Measurements from ENCODE around the gene P4HTM. TPM values are rescaled to one million over a fixed set of nuclear protein-coding genes. Genes with fewer than 3 reads are reported as not detected.
A peak's percentile ranks its signal among the peaks of the same experiment; 100 is the strongest.

The P4HTM gene
- total RNA-seq, 1 experiment from 2014 or later, result 0.36 TPM

DNA sequence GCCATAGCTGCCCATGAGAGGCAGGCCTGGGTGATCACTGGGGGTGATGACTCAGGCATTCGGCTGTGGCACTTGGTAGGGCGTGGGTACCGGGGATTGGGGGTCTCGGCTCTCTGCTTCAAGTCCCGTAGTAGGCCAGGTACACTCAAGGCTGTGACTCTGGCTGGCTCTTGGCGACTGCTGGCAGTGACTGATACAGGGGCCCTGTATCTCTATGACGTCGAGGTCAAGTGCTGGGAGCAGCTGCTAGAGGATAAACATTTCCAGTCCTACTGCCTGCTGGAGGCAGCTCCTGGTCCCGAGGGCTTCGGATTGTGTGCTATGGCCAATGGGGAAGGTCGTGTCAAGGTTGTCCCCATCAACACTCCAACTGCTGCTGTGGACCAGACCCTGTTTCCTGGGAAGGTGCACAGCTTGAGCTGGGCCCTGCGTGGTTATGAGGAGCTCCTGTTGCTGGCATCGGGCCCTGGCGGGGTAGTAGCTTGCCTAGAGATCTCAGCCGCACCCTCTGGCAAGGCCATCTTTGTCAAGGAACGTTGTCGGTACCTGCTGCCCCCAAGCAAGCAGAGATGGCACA, 22.5 kb downstream of the P4HTM start:
- no peaks in the 10 kb centered on the region for H3K9me3 ChIP-seq (replicated peaks)
- H3K27me3 ChIP-seq, result no peaks in the 10 kb centered on the region
- peaks cover 30% of the 10 kb centered on the region for H3K36me3 ChIP-seq
- no peak for DNase-seq
- no peak overlapping the region for H3K27ac ChIP-seq
- no peak overlapping the region for H3K4me3 ChIP-seq
- H3K4me1 ChIP-seq, result peaks cover 3% of the 10 kb centered on the region; the same call in 1 of the 2 replicates

GRCh38 chr3:49013113-49013737, 23.2 kb downstream of the P4HTM start:
- Histone ChIP-seq H3K9me3 (replicated peaks) (no peaks in the 10 kb centered on the region), H3K4me1 (peaks cover 3% of the 10 kb centered on the region; the same call in 1 of the 2 replicates), H3K36me3 (peaks cover 30% of the 10 kb centered on the region), H3K4me3 (no peak overlapping the region), H3K27ac (no peak overlapping the region), H3K27me3 (no peaks in the 10 kb centered on the region)
- DNase-seq, result no peak

DNA sequence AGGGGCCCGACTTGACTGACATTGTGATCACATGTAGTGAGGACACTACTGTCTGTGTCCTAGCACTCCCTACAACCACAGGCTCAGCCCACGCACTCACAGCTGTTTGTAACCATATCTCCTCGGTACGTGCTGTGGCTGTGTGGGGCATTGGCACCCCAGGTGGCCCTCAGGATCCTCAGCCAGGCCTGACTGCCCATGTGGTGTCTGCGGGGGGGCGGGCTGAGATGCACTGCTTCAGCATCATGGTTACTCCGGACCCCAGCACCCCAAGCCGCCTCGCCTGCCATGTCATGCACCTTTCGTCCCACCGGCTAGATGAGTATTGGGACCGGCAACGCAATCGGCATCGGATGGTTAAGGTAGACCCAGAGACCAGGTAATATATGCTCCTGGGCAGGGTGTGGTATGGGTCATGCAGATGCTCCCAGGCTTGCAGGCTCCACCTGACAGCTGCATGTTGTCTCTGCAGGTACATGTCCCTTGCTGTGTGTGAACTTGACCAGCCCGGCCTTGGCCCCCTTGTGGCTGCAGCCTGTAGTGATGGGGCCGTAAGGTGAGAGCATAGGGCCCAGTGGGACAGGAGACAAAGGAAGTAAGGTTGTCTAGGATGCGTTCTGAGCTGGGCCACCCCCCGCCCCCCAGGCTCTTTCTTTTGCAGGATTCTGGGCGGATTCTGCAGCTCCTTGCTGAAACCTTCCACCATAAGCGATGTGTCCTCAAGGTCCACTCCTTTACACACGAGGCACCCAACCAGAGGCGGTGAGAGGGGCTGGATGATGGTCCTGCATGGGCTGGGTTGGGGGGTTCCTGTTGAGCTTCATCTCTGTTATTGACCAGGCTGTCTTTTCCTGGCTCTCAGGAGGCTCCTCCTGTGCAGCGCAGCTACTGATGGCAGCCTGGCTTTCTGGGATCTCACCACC, 24.0 kb downstream of the P4HTM start:
- Histone ChIP-seq H3K27ac (no peak overlapping the region), H3K36me3 (peaks cover 28% of the 10 kb centered on the region), H3K4me3 (no peak overlapping the region), H3K27me3 (no peaks in the 10 kb centered on the region), H3K4me1 (peaks cover 3% of the 10 kb centered on the region; the same call in 1 of the 2 replicates), H3K9me3 (replicated peaks) (no peaks in the 10 kb centered on the region)
- peak; percentile 25 to 43 for DNase-seq

DNA sequence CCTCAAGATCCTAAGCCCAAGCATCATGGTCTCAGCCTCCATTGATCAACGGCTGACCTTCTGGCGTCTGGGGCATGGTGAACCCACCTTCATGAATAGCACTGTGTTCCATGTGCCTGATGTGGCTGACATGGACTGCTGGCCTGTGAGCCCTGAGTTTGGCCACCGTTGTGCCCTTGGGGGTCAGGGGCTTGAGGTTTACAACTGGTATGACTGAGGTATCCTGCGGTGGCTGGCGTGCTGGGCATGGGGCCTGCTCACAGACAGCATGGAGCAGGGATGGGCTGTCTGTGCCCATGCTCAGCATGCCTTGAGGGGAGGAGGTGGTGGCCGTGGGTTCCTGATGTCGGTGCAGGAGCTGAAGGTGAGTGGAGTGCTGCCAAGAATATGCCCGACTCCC, 25.0 kb downstream of the P4HTM start:
- H3K9me3 ChIP-seq (replicated peaks), result no peaks in the 10 kb centered on the region
- H3K4me1 ChIP-seq, result peaks cover 3% of the 10 kb centered on the region; the same call in 1 of the 2 replicates
- no peak overlapping the region for H3K27ac ChIP-seq
- peaks cover 28% of the 10 kb centered on the region for H3K36me3 ChIP-seq
- no peaks in the 10 kb centered on the region for H3K27me3 ChIP-seq
- DNase-seq, result no peak
- no peak overlapping the region for H3K4me3 ChIP-seq

DNA sequence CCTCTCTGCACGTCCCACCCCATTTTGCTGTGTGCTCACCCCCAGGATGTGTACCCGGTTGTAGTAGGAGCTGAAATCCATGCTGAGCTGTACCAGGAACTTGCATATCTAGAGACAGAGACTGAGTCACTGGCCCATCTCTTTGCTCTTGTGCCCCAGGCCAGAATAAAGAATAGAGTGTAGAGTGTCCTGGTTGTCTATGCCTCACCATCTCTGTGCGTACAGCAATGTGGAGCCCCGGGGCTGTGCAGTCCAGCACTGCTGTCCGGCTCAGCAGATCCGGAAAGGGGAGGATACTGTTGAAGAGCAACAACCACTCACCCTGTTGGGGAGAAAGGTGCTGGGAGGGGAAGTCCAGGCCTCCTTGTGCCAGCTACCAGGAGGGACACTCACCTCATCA, 25.7 kb downstream of the P4HTM start:
- Histone ChIP-seq H3K4me1 (peaks cover 3% of the 10 kb centered on the region; the same call in 1 of the 2 replicates), H3K36me3 (peaks cover 28% of the 10 kb centered on the region), H3K27ac (no peak overlapping the region)

DNA sequence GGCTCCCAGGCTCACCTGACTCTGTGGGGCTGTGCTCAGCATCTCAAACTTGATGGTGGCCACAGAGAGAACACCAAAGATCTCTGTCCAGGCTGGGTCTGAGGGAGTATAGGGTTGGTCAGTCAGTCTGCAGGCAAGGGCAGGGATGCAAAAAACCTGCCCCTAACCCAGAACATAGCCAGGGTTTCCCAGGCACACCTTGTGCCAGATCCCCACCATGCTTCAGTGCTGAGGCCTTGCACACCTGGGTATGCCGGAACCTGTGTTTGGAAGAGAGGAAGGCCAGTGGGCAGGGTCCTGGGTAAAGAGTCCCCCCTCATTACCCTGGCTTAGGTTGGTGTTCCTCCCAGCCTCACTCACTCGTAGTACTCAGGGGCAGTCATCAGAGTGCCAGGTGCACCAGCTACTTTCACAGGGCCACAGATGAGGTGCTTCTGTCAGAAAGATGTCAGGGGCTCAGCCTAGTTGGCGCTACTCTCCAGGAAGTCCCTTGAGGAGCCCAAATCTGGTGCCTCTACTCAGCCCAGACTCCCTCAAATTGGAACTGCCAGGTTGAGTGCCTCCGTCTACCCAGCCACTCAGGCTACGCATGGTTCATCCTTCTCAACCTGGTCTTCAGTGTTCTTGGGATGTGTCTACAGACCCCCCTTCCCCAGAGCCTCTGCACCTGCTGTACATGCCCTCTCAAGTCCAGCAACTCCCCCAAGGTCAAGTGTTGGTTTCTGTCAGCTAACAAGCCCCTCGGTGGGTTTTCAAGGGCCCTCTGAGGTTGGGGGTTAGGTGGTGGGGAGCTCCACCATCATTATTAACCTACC, 26.6 kb downstream of the P4HTM start:
- DNase-seq, result no peak
- Histone ChIP-seq H3K27me3 (no peaks in the 10 kb centered on the region), H3K4me1 (peaks cover 3% of the 10 kb centered on the region; the same call in 1 of the 2 replicates), H3K36me3 (peaks cover 28% of the 10 kb centered on the region), H3K4me3 (no peak overlapping the region), H3K27ac (no peak overlapping the region), H3K9me3 (replicated peaks) (no peaks in the 10 kb centered on the region)

More for the DNA sequence above, 25.7 kb downstream of the P4HTM start:
- Histone ChIP-seq H3K27me3 (no peaks in the 10 kb centered on the region), H3K9me3 (replicated peaks) (no peaks in the 10 kb centered on the region), H3K4me3 (no peak overlapping the region)
- DNase-seq, result no peak

GRCh38 chr3:49017229-49017970, 27.4 kb downstream of the P4HTM start:
- Histone ChIP-seq H3K4me1 (peaks cover 3% of the 10 kb centered on the region; the same call in 1 of the 2 replicates), H3K36me3 (peaks cover 23% of the 10 kb centered on the region), H3K27ac (no peak overlapping the region), H3K4me3 (peak overlapping the region; percentile 92), H3K27me3 (no peaks in the 10 kb centered on the region), H3K9me3 (replicated peaks) (no peaks in the 10 kb centered on the region)
- DNase-seq, result no peak

DNA sequence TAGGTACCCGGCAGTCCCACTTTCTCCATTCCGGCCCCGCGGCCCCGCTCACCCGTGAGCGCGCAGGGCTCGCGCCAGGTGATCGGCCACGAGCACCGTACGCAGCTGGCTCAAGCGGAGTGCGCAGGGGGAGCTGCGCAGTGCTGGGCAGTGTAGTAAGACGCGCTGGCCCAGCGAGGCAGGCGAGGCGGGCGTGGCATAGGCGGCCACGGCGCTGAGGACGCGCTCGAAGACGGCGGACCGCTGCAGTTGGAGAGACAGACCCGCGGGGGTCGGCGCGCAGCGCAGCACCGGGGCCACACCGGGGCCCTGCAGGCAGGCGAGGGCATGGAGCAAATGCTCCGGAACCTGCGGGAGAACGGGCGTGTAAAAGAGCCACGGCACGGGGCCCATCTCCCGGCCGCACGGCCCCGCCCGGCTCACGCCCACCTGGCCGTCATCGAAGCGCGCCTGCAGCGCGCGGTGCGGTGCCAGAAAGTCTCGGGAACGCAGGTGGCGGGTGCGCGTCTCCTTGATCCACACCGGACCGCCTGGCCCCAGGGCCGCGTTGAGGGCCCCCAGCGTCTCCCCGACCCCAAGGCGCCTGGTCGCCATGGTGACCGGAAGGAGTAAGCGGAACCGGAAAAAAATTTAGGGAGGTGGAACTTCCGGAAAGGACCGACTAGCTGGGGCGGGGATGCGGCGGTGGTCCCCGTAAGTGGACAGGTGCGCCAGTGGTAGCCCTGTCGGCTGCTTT, 28.1 kb downstream of the P4HTM start, which contains the start of gene DALRD3:
TSS of gene DALRD3 (minus strand) at position 610 of the 736 bp plus-strand sequence. CDS start at position 594, 16 bp downstream.
- Histone ChIP-seq H3K4me3 (peak within 1 kb of the TSS; percentile 92), H3K27me3 (no peaks in the 10 kb centered on the region), H3K4me1 (peaks cover 5% of the 10 kb centered on the region; the same call in 1 of the 2 replicates), H3K9me3 (replicated peaks) (no peaks in the 10 kb centered on the region), H3K36me3 (peaks cover 23% of the 10 kb centered on the region), H3K27ac (no peak within 1 kb of the TSS)
- peak; percentile 58 to 64 for DNase-seq

DNA sequence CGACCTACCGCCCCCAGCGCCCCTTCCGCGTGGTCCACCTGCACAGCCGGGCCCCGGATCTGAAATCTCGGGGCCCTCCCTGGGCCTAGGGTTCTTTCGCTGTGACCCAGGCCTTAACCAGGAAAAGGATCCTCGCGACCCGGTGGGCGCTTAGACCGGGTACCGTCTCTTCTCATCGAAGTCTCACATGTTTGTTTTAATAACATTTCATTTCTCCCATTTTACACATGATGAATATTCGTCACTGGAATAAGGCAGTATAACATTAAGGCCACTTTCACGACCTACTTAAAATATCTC, 28.6 kb downstream of the P4HTM start:
- no peaks in the 10 kb centered on the region for H3K9me3 ChIP-seq (replicated peaks)
- peaks cover 6% of the 10 kb centered on the region; the same call in 1 of the 2 replicates for H3K4me1 ChIP-seq

GRCh38 chr3:49019941-49020329, 29.9 kb downstream of the P4HTM start:
- DNase-seq, result peak in 1 of 2 experiments; percentile 31
- Histone ChIP-seq H3K27me3 (no peaks in the 10 kb centered on the region), H3K9me3 (replicated peaks) (no peaks in the 10 kb centered on the region), H3K4me1 (peaks cover 6% of the 10 kb centered on the region; the same call in 1 of the 2 replicates), H3K4me3 (peak overlapping the region; percentile 90), H3K27ac (peak overlapping the region; percentile 82), H3K36me3 (peaks cover 19% of the 10 kb centered on the region)

More for the DNA sequence above, 28.6 kb downstream of the P4HTM start:
- DNase-seq, result no peak
- Histone ChIP-seq H3K27me3 (no peaks in the 10 kb centered on the region), H3K27ac (no peak overlapping the region), H3K4me3 (peak overlapping the region; percentile 92), H3K36me3 (peaks cover 21% of the 10 kb centered on the region)

GRCh38 chr3:49020330-49021212, 30.5 kb downstream of the P4HTM start:
- peak; percentile 65 to 72 for DNase-seq
- Histone ChIP-seq H3K4me1 (peaks cover 6% of the 10 kb centered on the region; the same call in 1 of the 2 replicates), H3K9me3 (replicated peaks) (no peaks in the 10 kb centered on the region), H3K36me3 (peaks cover 19% of the 10 kb centered on the region), H3K27me3 (no peaks in the 10 kb centered on the region), H3K27ac (peak overlapping the region; percentile 82), H3K4me3 (peak overlapping the region; percentile 90)

DNA sequence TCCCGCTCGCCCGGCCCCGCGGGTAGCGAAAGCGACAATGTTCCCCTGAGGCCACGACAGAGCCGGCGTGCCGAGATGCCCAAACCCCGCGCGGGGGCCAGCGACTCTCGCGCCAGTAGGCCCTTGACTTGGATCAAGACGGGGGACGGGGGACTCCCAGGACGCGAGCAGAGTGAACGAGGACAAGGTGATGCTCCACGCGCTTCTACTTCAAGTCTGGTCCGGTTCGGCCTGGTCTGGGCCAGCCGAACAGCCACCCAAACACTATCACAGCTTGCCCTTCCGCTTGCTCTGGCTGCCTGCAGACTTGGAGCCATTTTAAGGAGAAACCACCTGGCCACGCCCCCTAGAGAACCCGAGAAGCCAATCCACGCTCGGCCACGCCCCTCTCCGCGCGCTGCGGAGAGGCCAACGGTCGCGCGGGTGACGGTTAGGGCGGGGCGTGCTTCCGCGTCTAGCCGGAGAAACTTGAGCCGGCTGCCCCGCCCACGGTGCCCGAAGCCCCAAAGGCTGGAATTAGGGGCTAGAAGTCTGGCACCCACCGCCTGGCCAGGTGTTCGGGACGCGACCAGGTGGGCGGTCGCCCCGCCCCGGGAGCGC, 31.3 kb downstream of the P4HTM start:
- Histone ChIP-seq H3K4me3 (peak overlapping the region; percentile 90), H3K27ac (peak overlapping the region; percentile 82), H3K27me3 (no peaks in the 10 kb centered on the region), H3K9me3 (replicated peaks) (no peaks in the 10 kb centered on the region), H3K36me3 (peaks cover 23% of the 10 kb centered on the region), H3K4me1 (peaks cover 6% of the 10 kb centered on the region; the same call in 1 of the 2 replicates)
- DNase-seq, result peak; percentile 98

Measured in SJCRH30 (cell line).